PC-3 (cell line): ENCODE results near the gene FOXI1. TPM values are rescaled to one million over a fixed set of nuclear protein-coding genes. Genes with fewer than 3 reads are reported as not detected.

Experiments used
- ATAC-seq: fragments of 200-7000 bp; cut with Tn5 transposase; 2 replicates; pipeline ENCODE4 v1.9.1; 2020; ENCODE audit warnings: mild to moderate bottlenecking, moderate library complexity
- BruUV-seq: library from RNA; stranded (reverse); fragments of 400-500 nt; replicated peaks from 2 replicates; lab custom pipeline; 2021; lab: Mats Ljungman, UMichigan
- CTCF ChIA-PET: fragments of 300-600 bp; sonication (Branson Sonifier 250); formaldehyde crosslinking; loops from one replicate; lab custom pipeline; 2022; ENCODE audit warnings: antibody characterized with exemption; lab: Charles Lee
- POLR2A ChIA-PET: fragments of 300-600 bp; sonication (Branson Sonifier 250); formaldehyde crosslinking; loops from one replicate; lab custom pipeline; 2022; ENCODE audit warnings: antibody characterized with exemption; ENCODE audit not compliant: unreplicated experiment; lab: Charles Lee
- DNase-seq: peaks from one replicate; pipeline ENCODE4 v3.0.0-alpha.2; 2015
- H2AFZ ChIP-seq: fragments of 300-600 bp; sonication (generic); 2 replicates; pipeline ENCODE4 v1.6.0; 2016; ENCODE audit warnings: antibody characterized with exemption, low read length
- H3F3A ChIP-seq: fragments of 300-600 bp; sonication (generic); one replicate; pipeline ENCODE4 v1.6.0; 2017; ENCODE audit warnings: antibody characterized with exemption, low read length, control low read depth, mild to moderate bottlenecking; ENCODE audit not compliant: unreplicated experiment
- H3K27ac ChIP-seq: fragments of 300-600 bp; sonication (generic); 2 replicates; pipeline ENCODE4 v1.5.1; 2016; ENCODE audit warnings: mild to moderate bottlenecking, low read length
- H3K27me3 ChIP-seq: fragments of 300-600 bp; sonication (generic); 2 replicates; pipeline ENCODE4 v1.6.1; 2016; ENCODE audit warnings: low read length, mixed read lengths
- H3K36me3 ChIP-seq: fragments of 300-600 bp; sonication (generic); 2 replicates; pipeline ENCODE4 v1.6.1; 2016; ENCODE audit warnings: low read depth, mixed run types, low read length, mixed read lengths
- H3K4me1 ChIP-seq: fragments of 300-600 bp; sonication (generic); 2 replicates; pipeline ENCODE4 v1.5.1; 2016; ENCODE audit warnings: low read length; ENCODE audit not compliant: insufficient read depth
- H3K4me2 ChIP-seq: fragments of 300-600 bp; sonication (generic); 2 replicates; pipeline ENCODE4 v1.6.0; 2016; ENCODE audit warnings: low read length
- H3K4me3 ChIP-seq: fragments of 300-600 bp; sonication (generic); 2 replicates; pipeline ENCODE4 v1.5.1; 2016; ENCODE audit warnings: mild to moderate bottlenecking, low read length, mixed read lengths
- H3K79me2 ChIP-seq: fragments of 300-600 bp; sonication (generic); 2 replicates; pipeline ENCODE4 v1.6.1; 2017; ENCODE audit warnings: low read length, mixed read lengths
- H3K9ac ChIP-seq: fragments of 300-600 bp; sonication (generic); 2 replicates; pipeline ENCODE4 v1.6.0; 2016; ENCODE audit warnings: mild to moderate bottlenecking, low read length
- H3K9me2 ChIP-seq: fragments of 300-600 bp; sonication (generic); replicated peaks from 2 replicates; pipeline ENCODE4 v1.6.1; 2016; ENCODE audit warnings: mixed run types, low read length, mixed read lengths
- H3K9me3 ChIP-seq: fragments of 300-600 bp; sonication (generic); 2 replicates; pipeline ENCODE4 v1.6.1; 2016; ENCODE audit warnings: low read length, mixed read lengths
- H4K20me1 ChIP-seq: fragments of 300-600 bp; sonication (generic); 2 replicates; pipeline ENCODE4 v1.6.1; 2016; ENCODE audit warnings: low read length, mixed read lengths
- EZH2 ChIP-seq: fragments of 300-600 bp; sonication (generic); IDR thresholded peaks from one replicate; pipeline ENCODE4 v1.6.1; 2017; ENCODE audit warnings: antibody characterized with exemption, mild to moderate bottlenecking, low read length; ENCODE audit not compliant: unreplicated experiment
- EZH2phosphoT487 ChIP-seq: fragments of 300-600 bp; sonication (generic); IDR thresholded peaks from 2 replicates; pipeline ENCODE4 v1.6.1; 2018; ENCODE audit warnings: mild to moderate bottlenecking, antibody characterized with exemption, low read length, borderline replicate concordance
- intact Hi-C: fragments of 100-400 bp; cut with micrococcal nuclease; formaldehyde crosslinking; loops from 2 replicates; pipeline ENCODE4 v1.9.0; 2023
- total RNA-seq: library from RNA; depleted of rRNA; stranded (reverse); fragments of >200 nt; gene quantifications from 2 replicates; pipeline ENCODE4 v1.2.3, GENCODE V29; 2014
- TF ChIP-seq, protein P1 (sequence below): fragments of 300-600 bp; sonication (generic); conservative IDR thresholded peaks from 2 replicates; pipeline ENCODE4 v1.5.1; 2017; ENCODE audit warnings: antibody characterized with exemption, low read depth, mild to moderate bottlenecking, low read length

Gene FOXI1
- total RNA-seq, 1 experiment from 2014 or later: not detected

DNA sequence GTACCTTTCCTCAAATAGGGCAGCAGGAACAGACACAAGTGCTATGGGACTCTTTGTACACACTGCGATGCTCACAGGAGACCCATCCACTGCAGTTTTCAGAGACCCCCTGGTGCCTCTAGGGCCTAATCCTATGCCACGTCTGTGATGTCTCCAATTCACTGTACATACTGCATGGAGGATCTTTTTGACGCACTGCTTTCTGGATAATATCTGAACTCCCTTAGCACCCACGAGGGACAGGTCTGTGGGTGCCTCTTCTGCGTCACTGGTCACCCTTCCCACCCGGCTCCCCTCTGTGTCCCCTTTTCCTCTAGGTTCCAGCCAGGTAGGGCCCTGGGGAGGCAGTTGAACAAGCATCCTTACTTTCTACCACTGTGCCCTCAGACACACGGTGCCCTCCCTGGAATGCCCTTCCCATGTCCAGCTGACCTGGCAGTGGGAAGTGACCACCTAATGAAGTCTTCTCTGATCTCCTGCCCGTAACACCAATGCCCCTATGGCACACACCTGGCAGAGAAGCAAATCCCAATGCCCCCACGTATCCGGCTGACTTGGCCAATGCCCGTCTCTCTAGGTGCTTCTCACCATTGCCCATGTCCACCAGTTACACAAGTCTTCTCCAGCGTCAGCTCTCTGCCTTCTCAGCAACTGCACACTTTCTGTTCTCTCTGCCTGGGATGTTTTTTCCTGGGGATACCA, 41.5 kb downstream of the FOXI1 start:
- Histone ChIP-seq H2AFZ (no peak overlapping the region), H4K20me1 (no peaks in the 10 kb centered on the region), H3K27me3 (no peaks in the 10 kb centered on the region), H3K4me3 (no peak overlapping the region), H3K4me2 (no peak overlapping the region), H3K36me3 (no peaks in the 10 kb centered on the region), H3F3A (no peaks in the 10 kb centered on the region), H3K79me2 (no peaks in the 10 kb centered on the region), H3K9me2 (no peaks in the 10 kb centered on the region), H3K27ac (no peak overlapping the region), H3K9me3 (no peaks in the 10 kb centered on the region), H3K4me1 (peaks cover 15% of the 10 kb centered on the region), H3K9ac (no peak overlapping the region)
- intact Hi-C loops: no loop called here
- TF ChIP-seq EZH2: no peak
- TF ChIP-seq EZH2phosphoT487: no peak
- TF ChIP-seq, protein P1, sequence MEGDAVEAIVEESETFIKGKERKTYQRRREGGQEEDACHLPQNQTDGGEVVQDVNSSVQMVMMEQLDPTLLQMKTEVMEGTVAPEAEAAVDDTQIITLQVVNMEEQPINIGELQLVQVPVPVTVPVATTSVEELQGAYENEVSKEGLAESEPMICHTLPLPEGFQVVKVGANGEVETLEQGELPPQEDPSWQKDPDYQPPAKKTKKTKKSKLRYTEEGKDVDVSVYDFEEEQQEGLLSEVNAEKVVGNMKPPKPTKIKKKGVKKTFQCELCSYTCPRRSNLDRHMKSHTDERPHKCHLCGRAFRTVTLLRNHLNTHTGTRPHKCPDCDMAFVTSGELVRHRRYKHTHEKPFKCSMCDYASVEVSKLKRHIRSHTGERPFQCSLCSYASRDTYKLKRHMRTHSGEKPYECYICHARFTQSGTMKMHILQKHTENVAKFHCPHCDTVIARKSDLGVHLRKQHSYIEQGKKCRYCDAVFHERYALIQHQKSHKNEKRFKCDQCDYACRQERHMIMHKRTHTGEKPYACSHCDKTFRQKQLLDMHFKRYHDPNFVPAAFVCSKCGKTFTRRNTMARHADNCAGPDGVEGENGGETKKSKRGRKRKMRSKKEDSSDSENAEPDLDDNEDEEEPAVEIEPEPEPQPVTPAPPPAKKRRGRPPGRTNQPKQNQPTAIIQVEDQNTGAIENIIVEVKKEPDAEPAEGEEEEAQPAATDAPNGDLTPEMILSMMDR: no peak
- DNase-seq (no peak), ATAC-seq (no peak)
- ChIA-PET POLR2A (no interaction called here), CTCF (no interaction called here)
- no TSS peak for BruUV-seq

DNA sequence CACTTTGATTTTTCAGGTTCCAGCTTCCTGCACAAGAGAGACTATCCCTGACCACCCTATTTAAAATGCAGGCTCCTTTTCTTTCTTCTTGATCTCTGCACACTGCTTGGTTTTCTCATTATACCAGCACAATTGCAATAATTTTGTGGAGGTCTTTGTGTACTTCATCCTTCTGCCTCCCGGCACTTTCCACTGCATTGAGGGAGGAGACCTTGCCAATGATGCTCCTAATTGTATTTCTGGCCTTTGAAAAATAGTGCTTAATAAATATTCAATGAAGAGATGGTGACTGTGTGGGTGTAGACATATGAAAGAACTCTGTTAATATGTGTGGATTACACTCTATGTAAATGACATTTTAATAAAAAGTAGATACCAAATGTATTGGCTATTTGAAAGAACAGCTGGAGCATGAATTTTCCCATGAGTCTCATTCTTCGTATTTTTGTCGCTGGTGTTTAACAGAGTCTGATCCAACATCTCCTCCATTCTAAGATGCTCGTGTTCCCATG, 42.1 kb downstream of the FOXI1 start:
- no peaks in the 10 kb centered on the region for H3K9me2 ChIP-seq
- no peak overlapping the region for H2AFZ ChIP-seq
- no peaks in the 10 kb centered on the region for H3F3A ChIP-seq
- H3K4me3 ChIP-seq: no peak overlapping the region
- no peaks in the 10 kb centered on the region for H3K36me3 ChIP-seq
- ATAC-seq (no peak), DNase-seq (no peak)
- H3K27ac ChIP-seq: no peak overlapping the region
- CTCF ChIA-PET: no interaction called here
- no TSS peak for BruUV-seq
- no peak overlapping the region for H3K9ac ChIP-seq
- no peaks in the 10 kb centered on the region for H3K79me2 ChIP-seq
- H3K4me2 ChIP-seq: no peak overlapping the region
- intact Hi-C loops: no loop called here
- no peak for TF ChIP-seq EZH2
- no peak for TF ChIP-seq EZH2phosphoT487
- TF ChIP-seq, protein P1: no peak
- H4K20me1 ChIP-seq: no peaks in the 10 kb centered on the region
- peaks cover 16% of the 10 kb centered on the region for H3K4me1 ChIP-seq
- H3K9me3 ChIP-seq: no peaks in the 10 kb centered on the region
- POLR2A ChIA-PET: no interaction called here
- no peaks in the 10 kb centered on the region for H3K27me3 ChIP-seq

DNA sequence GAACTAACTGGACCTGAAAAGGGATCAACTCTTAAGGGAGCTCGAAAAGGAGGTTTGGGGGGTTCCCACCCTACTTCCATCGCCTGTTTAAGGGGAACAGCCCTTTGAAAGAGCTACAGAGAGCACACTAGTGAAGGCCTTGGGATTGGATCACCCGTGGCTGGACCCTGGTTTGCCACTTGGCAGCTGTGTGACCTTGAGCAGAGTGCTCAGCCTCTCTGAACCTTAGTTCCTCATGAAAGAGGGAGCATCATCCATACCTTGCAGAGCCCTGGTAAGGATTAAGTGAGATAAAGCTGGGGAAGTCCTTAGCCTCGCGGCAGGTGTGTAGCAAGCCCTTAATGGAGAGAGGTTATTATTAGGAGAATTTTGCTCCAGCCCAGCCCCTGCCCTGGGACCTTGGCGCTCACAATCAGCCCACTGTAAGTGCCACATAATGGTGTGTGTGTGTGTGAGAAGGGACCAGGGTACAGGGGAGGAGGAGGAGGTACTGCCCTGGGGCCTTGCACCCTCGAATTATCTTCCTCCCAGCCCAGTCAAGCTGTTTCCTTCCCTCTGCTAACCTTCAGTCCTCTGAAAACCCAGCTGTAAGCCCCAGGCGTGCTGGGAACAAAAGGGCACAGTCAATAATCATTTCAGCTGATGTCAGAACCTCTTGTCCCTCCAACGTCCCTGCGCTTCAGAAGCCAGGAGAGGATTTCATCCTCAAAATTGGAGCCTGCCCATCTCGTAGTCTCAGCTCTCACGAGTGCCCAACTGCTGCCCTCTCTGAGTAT, 42.9 kb downstream of the FOXI1 start:
- ChIA-PET POLR2A (no interaction called here), CTCF (no interaction called here)
- H3F3A ChIP-seq: no peaks in the 10 kb centered on the region
- BruUV-seq: no TSS peak
- H3K9me3 ChIP-seq: no peaks in the 10 kb centered on the region
- no peaks in the 10 kb centered on the region for H3K27me3 ChIP-seq
- TF ChIP-seq EZH2phosphoT487: no peak
- no peak for TF ChIP-seq EZH2
- TF ChIP-seq, protein P1: no peak
- ATAC-seq (no peak), DNase-seq (no peak)
- no peak overlapping the region for H3K9ac ChIP-seq
- peaks cover 16% of the 10 kb centered on the region for H3K4me1 ChIP-seq
- no peaks in the 10 kb centered on the region for H3K79me2 ChIP-seq
- H3K9me2 ChIP-seq: no peaks in the 10 kb centered on the region
- H3K27ac ChIP-seq: no peak overlapping the region
- no peak overlapping the region for H3K4me3 ChIP-seq
- no peaks in the 10 kb centered on the region for H4K20me1 ChIP-seq
- no peak overlapping the region for H2AFZ ChIP-seq
- H3K4me2 ChIP-seq: no peak overlapping the region
- no peaks in the 10 kb centered on the region for H3K36me3 ChIP-seq
- intact Hi-C loops: no loop called here
